GM12891 (cell line): ENCODE measurements around the gene FBXL13.
A peak's percentile ranks its signal among the peaks of the same experiment; 100 is the strongest.
"Not testable (repeated sequence)": the region's sequence is repeated elsewhere in the genome, so short reads cannot be mapped to it uniquely, and the experiment has no call there.

Source experiments
- DNase-seq: peaks from one replicate; pipeline ENCODE4 v3.0.0; 2011; ENCODE audit warnings: low spot score; ENCODE audit not compliant: insufficient read length
- FAIRE-seq: peaks from 2 replicates; lab custom pipeline; 2011; peaks lifted over from hg19 to GRCh38; lab: Jason Lieb, UNC
- PAX5 ChIP-seq: IDR thresholded peaks from 2 replicates; pipeline ENCODE4 v1.6.1; 2011; ENCODE audit warnings: low read length, moderate library complexity, mild to moderate bottlenecking; ENCODE audit not compliant: insufficient read depth, severe bottlenecking
- POLR2A ChIP-seq: IDR thresholded peaks from 2 replicates; pipeline ENCODE4 v1.6.1; 2011; ENCODE audit warnings: low read depth, low read length, control low read depth
- POLR2AphosphoS5 ChIP-seq: IDR thresholded peaks from 2 replicates; pipeline ENCODE4 v1.6.1; 2011; ENCODE audit warnings: low read depth, low read length, control low read depth
- POU2F2 ChIP-seq: IDR thresholded peaks from 2 replicates; pipeline ENCODE4 v1.6.1; 2011; ENCODE audit warnings: low read depth, mild to moderate bottlenecking, control low read depth, low read length, moderate library complexity
- SPI1 ChIP-seq: IDR thresholded peaks from 2 replicates; pipeline ENCODE4 v1.6.1; 2011; ENCODE audit warnings: low read depth, low read length, control low read depth
- TAF1 ChIP-seq: IDR thresholded peaks from 2 replicates; pipeline ENCODE4 v1.6.1; 2011; ENCODE audit warnings: low read depth, low read length, control low read depth

The FBXL13 gene

GRCh38 chr7:103031024-103031423 lies 43.6 kb downstream of the FBXL13 start:
- DNase-seq (no peak), FAIRE-seq (no peak)
- no peak for TF ChIP-seq POLR2A
- TF ChIP-seq POU2F2: no peak
- TF ChIP-seq POLR2AphosphoS5: no peak
- TF ChIP-seq SPI1: no peak
- no peak for TF ChIP-seq PAX5
- TF ChIP-seq TAF1: no peak

- DNase-seq (no peak), FAIRE-seq (no peak)
- TF ChIP-seq SPI1: peak; percentile 72
- no peak for TF ChIP-seq PAX5
- TF ChIP-seq POLR2A: no peak
Measured at GRCh38 chr7:103025341-103025740, 49.3 kb downstream of the FBXL13 start.

GRCh38 chr7:103023578-103023977 lies 51.0 kb downstream of the FBXL13 start:
- not testable (repeated sequence) for DNase-seq, FAIRE-seq

- FAIRE-seq, DNase-seq: not testable (repeated sequence)
Measured at GRCh38 chr7:103021490-103021889, 53.1 kb downstream of the FBXL13 start.

- FAIRE-seq, DNase-seq: not testable (repeated sequence)
Measured at GRCh38 chr7:103020876-103021275, 53.7 kb downstream of the FBXL13 start.

- not testable (repeated sequence) for FAIRE-seq, DNase-seq
Measured at GRCh38 chr7:103018295-103018694, 56.3 kb downstream of the FBXL13 start.

- TF ChIP-seq POU2F2 (no peak), POLR2A (no peak), POLR2AphosphoS5 (no peak), PAX5 (no peak), TAF1 (no peak), SPI1 (no peak)
- DNase-seq (no peak), FAIRE-seq (no peak)
Measured at GRCh38 chr7:103011650-103012049, 62.9 kb downstream of the FBXL13 start.

- FAIRE-seq (no peak), DNase-seq (no peak)
- TF ChIP-seq POU2F2 (no peak), POLR2AphosphoS5 (no peak), SPI1 (no peak), TAF1 (no peak), POLR2A (no peak), PAX5 (no peak)
Measured at GRCh38 chr7:103010211-103010610, 64.4 kb downstream of the FBXL13 start.

GRCh38 chr7:103009466-103010185 lies 65.0 kb downstream of the FBXL13 start:
- FAIRE-seq (no peak), DNase-seq (no peak)
- TF ChIP-seq SPI1: no peak
- TF ChIP-seq PAX5: no peak
- no peak for TF ChIP-seq POU2F2
- no peak for TF ChIP-seq POLR2AphosphoS5
- TF ChIP-seq TAF1: no peak
- no peak for TF ChIP-seq POLR2A

- no peak for FAIRE-seq
Measured at GRCh38 chr7:103003004-103003403, 71.6 kb downstream of the FBXL13 start.

GRCh38 chr7:103001210-103001609 lies 73.4 kb downstream of the FBXL13 start:
- TF ChIP-seq PAX5 (no peak), POU2F2 (no peak), TAF1 (no peak), SPI1 (no peak), POLR2AphosphoS5 (no peak), POLR2A (no peak)
- FAIRE-seq (no peak), DNase-seq (no peak)

More at GRCh38 chr7:103003004-103003403, 71.6 kb downstream of the FBXL13 start:
- DNase-seq: no peak
- TF ChIP-seq SPI1: no peak
- TF ChIP-seq PAX5: no peak
